Astrocyte of the spinal cord (primary cell): ENCODE measurements around the gene ACSL3.

Experiments
- DNase-seq: peaks from one replicate; pipeline ENCODE4 v3.0.0; 2011; ENCODE audit warnings: low read depth, low spot score
- H3K4me3 ChIP-seq: 2 replicates; pipeline ENCODE4 v1.5.1; 2011; ENCODE audit warnings: low read depth, mild to moderate bottlenecking, low read length, moderate library complexity
- CTCF ChIP-seq: IDR thresholded peaks from 2 replicates; pipeline ENCODE4 v1.5.1; 2012; ENCODE audit warnings: low read depth, mild to moderate bottlenecking, low read length, inconsistent platforms
- in situ Hi-C: cut with HindIII; loops from 2 replicates; pipeline ENCODE4 v1.10.0; 2017; ENCODE audit warnings: low sequenced_read_pairs

ACSL3 gene

GRCh38 chr2:222860740-222861410, at the start of gene ACSL3:
Gene ACSL3 (plus strand): TSS chr2:222861036. CDS start chr2:222908773, 47,737 bp downstream.
- peak within 1 kb of the TSS; percentile 91 for H3K4me3 ChIP-seq
- in situ Hi-C loops: no loop called here
- no peak for TF ChIP-seq CTCF
- DNase-seq: peak; percentile 95

- no peak overlapping the region for H3K4me3 ChIP-seq
Observed at GRCh38 chr2:222811828-222812227, 49.0 kb upstream of the ACSL3 start.

DNA sequence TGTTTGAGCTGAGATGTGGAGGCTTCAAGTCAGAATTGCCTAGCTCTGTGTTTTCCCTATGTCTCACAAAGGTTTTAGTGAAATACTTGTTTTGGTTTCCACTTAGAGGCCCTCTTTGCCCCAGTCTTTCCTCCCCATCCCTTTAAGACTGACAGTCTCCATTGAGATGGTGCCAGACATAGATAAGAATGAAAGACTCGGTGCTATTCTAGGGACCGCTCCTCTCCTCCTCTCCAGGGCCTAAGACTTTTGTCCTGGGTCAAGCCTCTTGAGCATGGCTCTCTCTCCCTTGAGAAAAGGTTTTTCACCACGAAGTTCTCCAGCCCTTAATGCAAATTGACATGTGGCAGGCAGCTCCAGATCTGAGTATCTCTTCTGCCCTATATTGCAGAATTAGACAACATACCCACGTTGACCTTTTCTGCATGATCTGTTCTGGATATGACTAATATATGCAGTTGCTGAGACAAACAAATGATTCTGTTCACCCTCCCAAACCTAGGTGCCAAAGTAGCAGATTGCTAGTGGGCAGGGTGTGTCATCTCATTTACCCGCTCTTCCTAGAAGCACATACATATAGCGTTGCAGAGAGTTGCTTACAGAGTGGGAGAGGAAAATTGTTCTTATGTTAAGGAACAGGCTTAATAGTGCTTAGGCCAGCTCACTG, 47.5 kb upstream of the ACSL3 start:
- no peak for DNase-seq
- TF ChIP-seq CTCF: no peak
- H3K4me3 ChIP-seq: no peak overlapping the region
- in situ Hi-C loops: no loop called here

More at GRCh38 chr2:222811828-222812227, 49.0 kb upstream of the ACSL3 start:
- no peak for DNase-seq
- in situ Hi-C loops: no loop called here
- no peak for TF ChIP-seq CTCF

GRCh38 chr2:222819722-222820333, 41.0 kb upstream of the ACSL3 start:
- TF ChIP-seq CTCF: no peak
- in situ Hi-C loops: no loop called here
- H3K4me3 ChIP-seq: no peak overlapping the region
- DNase-seq: peak; percentile 37

DNA sequence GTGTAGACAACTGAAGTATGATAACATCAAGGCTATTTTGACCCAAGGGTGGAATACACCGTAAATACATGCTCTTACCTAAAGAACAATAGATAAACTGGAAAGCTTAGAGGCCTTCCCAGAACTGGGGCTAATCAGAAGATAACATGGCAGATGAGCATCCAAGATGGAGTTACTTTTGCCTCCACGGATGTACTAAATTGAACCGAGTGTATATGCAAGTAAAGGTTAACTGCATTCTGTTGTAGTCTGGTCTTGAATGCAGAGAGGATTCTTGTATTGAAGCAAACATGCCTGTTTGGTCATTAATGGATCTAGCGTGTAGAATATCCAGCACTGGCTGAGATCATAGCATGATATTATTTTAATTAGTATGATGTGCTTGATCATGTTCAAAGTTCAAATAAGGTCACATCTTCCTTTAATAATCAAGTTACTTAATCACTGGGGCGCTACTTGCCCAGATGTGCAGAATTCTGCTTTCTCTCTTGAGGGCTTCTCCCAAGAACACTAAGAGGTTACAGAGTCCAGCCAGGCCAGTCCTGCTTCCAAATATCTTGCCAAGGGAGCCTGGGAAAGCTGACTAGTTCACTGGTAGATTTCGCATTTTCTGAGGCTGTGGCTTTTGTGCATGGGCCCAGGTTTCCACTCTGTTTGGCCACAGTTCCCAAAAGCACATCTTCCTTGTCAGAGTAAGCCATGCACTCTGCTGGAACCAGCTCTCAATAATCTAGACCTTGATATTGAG, 37.5 kb upstream of the ACSL3 start:
- DNase-seq: no peak
- in situ Hi-C loops: no loop called here
- H3K4me3 ChIP-seq: no peak overlapping the region
- TF ChIP-seq CTCF: no peak

DNA sequence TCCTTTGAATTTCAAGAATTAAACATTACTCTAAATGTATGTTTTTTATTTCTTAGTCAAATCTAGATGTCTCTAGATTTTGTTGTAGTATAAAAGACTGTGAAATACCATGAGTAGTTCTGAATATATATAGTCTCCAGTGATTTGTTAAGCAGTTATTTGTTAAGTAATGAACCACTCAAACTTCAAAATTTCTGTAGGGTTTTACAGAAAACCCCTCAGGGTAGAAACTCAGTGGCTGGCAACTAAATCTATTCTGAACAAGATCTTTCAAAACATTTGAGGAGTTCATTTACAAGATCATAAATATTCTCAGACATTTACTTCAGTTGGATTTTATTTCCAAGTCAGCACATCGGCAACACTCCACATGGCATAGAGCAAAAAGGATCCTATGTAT, 35.8 kb upstream of the ACSL3 start:
- TF ChIP-seq CTCF: no peak
- in situ Hi-C loops: no loop called here
- DNase-seq: no peak
- no peak overlapping the region for H3K4me3 ChIP-seq
